Activated CD4-positive, alpha-beta T cell treated with anti-CD3 and anti-CD28 coated beads for 24 hours (primary cell): Measurements from ENCODE around the gene LMAN1L.

ENCODE experiments used
- DNase-seq, 2 donors: peaks; one replicate each; pipeline ENCODE4 v3.0.0-alpha.2; 2020; ENCODE audit warnings: low read depth in 2 of 2

The LMAN1L gene

GRCh38 chr15:74816624-74817369 lies 4.2 kb downstream of the LMAN1L start:
- no peak for DNase-seq

- DNase-seq, result no peak
Observed at GRCh38 chr15:74817370-74817737, 4.7 kb downstream of the LMAN1L start.

- no peak for DNase-seq
Observed at GRCh38 chr15:74820056-74820455, 7.4 kb downstream of the LMAN1L start.

- DNase-seq, result no peak
Observed at GRCh38 chr15:74821091-74821789, 8.6 kb downstream of the LMAN1L start.

GRCh38 chr15:74821790-74822158 lies 9.1 kb downstream of the LMAN1L start:
- no peak for DNase-seq

GRCh38 chr15:74822233-74822632 lies 9.6 kb downstream of the LMAN1L start:
- no peak for DNase-seq

- DNase-seq, result no peak
Observed at GRCh38 chr15:74823324-74823723, 10.7 kb downstream of the LMAN1L start.

GRCh38 chr15:74824976-74825375 lies 12.3 kb downstream of the LMAN1L start:
- DNase-seq, result no peak

- no peak for DNase-seq
Observed at GRCh38 chr15:74825866-74826265, 13.2 kb downstream of the LMAN1L start.

GRCh38 chr15:74826364-74826819 lies 13.8 kb downstream of the LMAN1L start, which contains the start of gene CPLX3:
TSS of gene CPLX3 (plus strand) at chr15:74826627. CDS start at chr15:74826704, 77 bp downstream.
- DNase-seq, result peak; percentile 16 to 39

- DNase-seq, result no peak
Observed at GRCh38 chr15:74826921-74827320, 14.3 kb downstream of the LMAN1L start.

- no peak for DNase-seq
Observed at GRCh38 chr15:74827614-74828013, 15.0 kb downstream of the LMAN1L start.

GRCh38 chr15:74828835-74829234 lies 16.2 kb downstream of the LMAN1L start:
- DNase-seq, result no peak

GRCh38 chr15:74829486-74829885 lies 16.9 kb downstream of the LMAN1L start:
- DNase-seq, result no peak

- no peak for DNase-seq
Observed at GRCh38 chr15:74829991-74830390, 17.4 kb downstream of the LMAN1L start.

GRCh38 chr15:74830868-74831267 lies 18.2 kb downstream of the LMAN1L start:
- no peak for DNase-seq

GRCh38 chr15:74831813-74832495 lies 19.3 kb downstream of the LMAN1L start:
- no peak for DNase-seq

- no peak for DNase-seq
Observed at GRCh38 chr15:74832826-74833225, 20.2 kb downstream of the LMAN1L start.

- no peak for DNase-seq
Observed at GRCh38 chr15:74833376-74834107, 20.9 kb downstream of the LMAN1L start.

GRCh38 chr15:74835312-74835823 lies 22.7 kb downstream of the LMAN1L start:
- peak; percentile 29 to 31 for DNase-seq

- no peak for DNase-seq
Observed at GRCh38 chr15:74836846-74837245, 24.2 kb downstream of the LMAN1L start.
